Measurements from ENCODE around the gene SLIT3. TPM values are rescaled to one million over a fixed set of nuclear protein-coding genes. Genes with fewer than 3 reads are reported as not detected.

The SLIT3 gene
- total RNA-seq, 4 donors from 2014 or later: 28.4 to 77.2 (median 63.8) TPM

DNA sequence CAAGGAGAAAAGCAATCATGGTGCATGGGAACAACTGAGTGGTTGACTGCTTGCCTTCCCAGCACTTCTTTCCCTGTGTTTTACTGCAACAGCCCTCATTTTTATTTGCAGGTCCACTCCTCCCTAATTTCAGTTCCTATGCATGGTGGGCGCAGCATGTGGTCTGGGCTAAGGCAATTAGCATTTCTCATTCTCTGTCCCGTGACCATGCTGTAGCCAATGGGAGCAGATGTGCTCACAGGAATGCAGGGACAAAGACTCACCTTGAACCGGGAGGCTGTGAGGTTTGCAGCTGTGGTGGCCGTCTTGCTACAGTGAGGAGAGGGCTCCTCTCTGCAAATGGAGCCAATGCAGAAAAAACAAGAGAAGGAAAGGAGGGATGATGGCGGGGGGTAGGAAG lies 315.5 kb downstream of the SLIT3 start:
- no peaks in the 10 kb centered on the region for H3K9me3 ChIP-seq
- TF ChIP-seq, protein P1, sequence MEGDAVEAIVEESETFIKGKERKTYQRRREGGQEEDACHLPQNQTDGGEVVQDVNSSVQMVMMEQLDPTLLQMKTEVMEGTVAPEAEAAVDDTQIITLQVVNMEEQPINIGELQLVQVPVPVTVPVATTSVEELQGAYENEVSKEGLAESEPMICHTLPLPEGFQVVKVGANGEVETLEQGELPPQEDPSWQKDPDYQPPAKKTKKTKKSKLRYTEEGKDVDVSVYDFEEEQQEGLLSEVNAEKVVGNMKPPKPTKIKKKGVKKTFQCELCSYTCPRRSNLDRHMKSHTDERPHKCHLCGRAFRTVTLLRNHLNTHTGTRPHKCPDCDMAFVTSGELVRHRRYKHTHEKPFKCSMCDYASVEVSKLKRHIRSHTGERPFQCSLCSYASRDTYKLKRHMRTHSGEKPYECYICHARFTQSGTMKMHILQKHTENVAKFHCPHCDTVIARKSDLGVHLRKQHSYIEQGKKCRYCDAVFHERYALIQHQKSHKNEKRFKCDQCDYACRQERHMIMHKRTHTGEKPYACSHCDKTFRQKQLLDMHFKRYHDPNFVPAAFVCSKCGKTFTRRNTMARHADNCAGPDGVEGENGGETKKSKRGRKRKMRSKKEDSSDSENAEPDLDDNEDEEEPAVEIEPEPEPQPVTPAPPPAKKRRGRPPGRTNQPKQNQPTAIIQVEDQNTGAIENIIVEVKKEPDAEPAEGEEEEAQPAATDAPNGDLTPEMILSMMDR (IDR thresholded peaks at IDR 0.05): no peak
- no peak for TF ChIP-seq POLR2A (IDR thresholded peaks at IDR 0.05)
- no peak overlapping the region for H3K4me3 ChIP-seq (replicated peaks in 1 of 3)
- peaks cover 0 to 10% of the 10 kb centered on the region in 2 donors for H3K4me1 ChIP-seq
- H3K36me3 ChIP-seq: no peaks in the 10 kb centered on the region
- intact Hi-C loops (cut with DNase I): loop anchor here (2.0 to 10.0 kb wide), 3 partner anchors 301 to 569 kb away; no protein-coding TSS in a partner anchor
- WGBS, 2 donors: 88 to 93% methylated on average over 5 of the region's 5 CpGs
- no peak for DNase-seq
- H3K27ac ChIP-seq: no peak overlapping the region
- no peaks in the 10 kb centered on the region for H3K27me3 ChIP-seq

DNA sequence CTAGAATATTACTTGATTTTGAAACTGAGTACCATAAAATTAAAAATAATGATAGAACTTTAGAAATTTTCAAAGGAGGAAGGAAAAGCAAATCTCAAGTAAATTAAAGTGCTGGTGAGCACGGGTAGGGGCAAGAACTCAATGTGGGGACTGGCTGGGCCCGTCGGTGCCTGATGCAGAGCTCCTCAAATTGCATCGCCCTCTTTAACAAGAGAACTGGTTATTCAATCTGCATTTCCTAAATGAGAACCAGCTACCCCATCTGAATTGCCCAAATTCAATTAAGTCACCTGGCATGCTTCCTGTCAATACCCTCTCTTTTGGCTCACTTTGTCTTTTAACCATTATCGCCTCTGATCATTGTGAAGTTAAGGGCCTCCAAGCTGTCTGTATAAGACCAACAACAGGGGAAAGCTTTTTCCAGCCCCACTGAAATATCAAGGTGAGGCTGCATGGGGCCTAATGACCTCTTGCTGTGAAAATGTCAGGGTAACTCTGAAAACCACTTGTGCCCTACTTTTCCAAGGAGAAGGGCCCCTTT lies 316.7 kb downstream of the SLIT3 start:
- intact Hi-C loops (cut with DNase I): loop anchor here (2.0 to 10.0 kb wide), 3 partner anchors 299 to 571 kb away; no protein-coding TSS in a partner anchor
- no peaks in the 10 kb centered on the region for H3K36me3 ChIP-seq
- 90% methylated on average over 5 of the region's 5 CpGs for WGBS, 2 donors
- H3K27me3 ChIP-seq: no peaks in the 10 kb centered on the region
- no peaks in the 10 kb centered on the region for H3K9me3 ChIP-seq
- H3K27ac ChIP-seq: no peak overlapping the region
- TF ChIP-seq, protein P1 (IDR thresholded peaks at IDR 0.05): no peak
- no peak for TF ChIP-seq POLR2A (IDR thresholded peaks at IDR 0.05)
- no peak overlapping the region for H3K4me3 ChIP-seq (replicated peaks in 1 of 3)
- no peak for DNase-seq
- peaks cover 0 to 10% of the 10 kb centered on the region in 2 donors for H3K4me1 ChIP-seq

DNA sequence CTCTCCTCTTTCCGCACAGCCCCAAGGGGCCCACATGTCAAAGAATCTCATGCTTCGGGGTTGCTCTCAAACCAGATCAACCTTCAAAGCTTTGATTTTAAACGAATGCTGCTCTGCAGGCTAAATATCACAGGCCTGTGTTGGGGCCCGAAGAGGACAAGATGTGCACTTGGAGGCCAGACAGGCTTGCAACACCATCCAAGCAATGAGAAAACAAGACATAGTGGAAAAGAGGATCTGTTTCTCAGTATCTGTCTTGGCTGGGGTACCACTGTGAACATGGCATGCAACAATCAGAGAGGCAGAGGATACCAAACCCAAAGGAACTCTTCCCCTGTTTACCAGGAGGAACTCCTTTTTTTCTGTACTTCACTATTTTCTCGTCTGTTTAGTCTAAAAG lies 321.8 kb downstream of the SLIT3 start:
- H3K27ac ChIP-seq: no peak overlapping the region
- no peaks in the 10 kb centered on the region for H3K9me3 ChIP-seq
- 73 to 85% methylated on average over 5 of the region's 5 CpGs for WGBS, 2 donors
- no peak for DNase-seq
- intact Hi-C loops (cut with DNase I): no loop called here
- no peak overlapping the region for H3K4me3 ChIP-seq (replicated peaks in 1 of 3)
- no peaks in the 10 kb centered on the region for H3K36me3 ChIP-seq
- TF ChIP-seq POLR2A (IDR thresholded peaks at IDR 0.05): no peak
- TF ChIP-seq, protein P1 (IDR thresholded peaks at IDR 0.05): no peak
- H3K4me1 ChIP-seq: peaks cover 0 to 23% of the 10 kb centered on the region in 2 donors
- no peaks in the 10 kb centered on the region for H3K27me3 ChIP-seq

DNA sequence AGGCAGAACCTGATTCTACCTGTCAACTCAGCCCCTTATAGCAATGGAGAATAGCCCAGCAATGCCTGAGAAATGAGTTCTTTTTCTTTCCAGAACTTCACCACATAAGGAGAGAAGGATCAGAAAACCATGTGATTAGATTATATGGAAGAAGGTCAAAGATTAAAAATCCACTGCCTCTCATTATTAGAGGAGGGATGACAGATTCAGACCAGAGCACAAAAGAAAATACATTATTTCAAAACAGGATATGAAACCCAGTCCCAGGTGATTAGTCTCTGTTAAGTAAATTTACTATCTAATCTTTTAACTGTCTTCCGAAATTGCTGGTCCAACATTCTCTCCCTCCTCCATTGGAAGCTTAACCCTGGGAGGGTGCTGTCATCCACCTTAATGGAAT lies 322.4 kb downstream of the SLIT3 start:
- Histone ChIP-seq H3K4me1 (peaks cover 0 to 24% of the 10 kb centered on the region in 2 donors), H3K27ac (no peak overlapping the region), H3K27me3 (no peaks in the 10 kb centered on the region), H3K36me3 (no peaks in the 10 kb centered on the region), H3K4me3 (replicated peaks in 1 of 3) (no peak overlapping the region), H3K9me3 (no peaks in the 10 kb centered on the region)
- no peak for TF ChIP-seq POLR2A (IDR thresholded peaks at IDR 0.05)
- TF ChIP-seq, protein P1 (IDR thresholded peaks at IDR 0.05): no peak
- intact Hi-C loops (cut with DNase I): no loop called here
- DNase-seq: no peak
- 81 to 85% methylated on average over 1 of the region's 1 CpG for WGBS, 2 donors

DNA sequence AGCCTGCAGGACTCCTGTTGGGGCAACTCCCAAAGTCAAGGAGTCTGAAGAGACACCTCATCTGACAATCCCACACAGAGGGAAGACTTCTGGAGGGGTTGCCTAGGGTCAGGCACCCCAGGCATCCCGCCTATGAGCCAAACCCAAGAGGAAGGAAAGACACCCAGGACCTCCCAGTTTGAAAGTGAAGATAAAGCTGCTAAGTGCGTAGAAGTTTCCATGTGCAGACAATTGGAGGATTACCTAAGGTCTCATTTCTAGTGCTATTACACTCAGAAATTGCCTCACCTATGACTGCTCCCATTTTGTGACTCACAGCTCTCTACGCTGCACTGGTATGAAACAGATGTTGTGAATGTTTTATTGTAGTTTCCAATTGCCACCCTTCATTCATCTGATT lies 322.9 kb downstream of the SLIT3 start:
- intact Hi-C loops (cut with DNase I): no loop called here
- TF ChIP-seq, protein P1 (IDR thresholded peaks at IDR 0.05): no peak
- TF ChIP-seq POLR2A (IDR thresholded peaks at IDR 0.05): no peak
- no peak overlapping the region for H3K27ac ChIP-seq
- H3K36me3 ChIP-seq: no peaks in the 10 kb centered on the region
- DNase-seq: no peak
- no peaks in the 10 kb centered on the region for H3K9me3 ChIP-seq
- no peaks in the 10 kb centered on the region for H3K27me3 ChIP-seq
- WGBS, 2 donors: 90 to 94% methylated on average over 3 of the region's 3 CpGs
- H3K4me1 ChIP-seq: peaks cover 0 to 26% of the 10 kb centered on the region in 2 donors
- no peak overlapping the region for H3K4me3 ChIP-seq (replicated peaks in 1 of 3)
